Fibroblast of mammary gland (primary cell): Measurements from ENCODE around the gene CCNL1.
A peak's percentile ranks its signal among the peaks of the same experiment; 100 is the strongest.

ENCODE experiments used
- DNase-seq: peaks from one replicate; pipeline ENCODE4 v3.0.0-alpha.2; 2010; ENCODE audit warnings: low read depth
- H3K4me3 ChIP-seq: 2 replicates; pipeline ENCODE4 v1.5.1; 2011; ENCODE audit warnings: low read depth, mild to moderate bottlenecking, low read length, moderate library complexity; ENCODE audit not compliant: control insufficient read depth
- CTCF ChIP-seq: conservative IDR thresholded peaks from 2 replicates; pipeline ENCODE4 v1.5.1; 2011; ENCODE audit warnings: low read depth, low read length, inconsistent platforms; ENCODE audit not compliant: control insufficient read depth, insufficient read depth

The CCNL1 gene

GRCh38 chr3:157145606-157146322 is 14.2 kb downstream of the CCNL1 start:
- TF ChIP-seq CTCF: no peak
- no peak for DNase-seq
- H3K4me3 ChIP-seq: no peak overlapping the region

GRCh38 chr3:157142315-157142714 is 17.6 kb downstream of the CCNL1 start:
- no peak for DNase-seq
- H3K4me3 ChIP-seq: no peak overlapping the region

GRCh38 chr3:157139938-157140534 is 19.9 kb downstream of the CCNL1 start:
- H3K4me3 ChIP-seq: no peak overlapping the region
- TF ChIP-seq CTCF: no peak
- no peak for DNase-seq

More at GRCh38 chr3:157142315-157142714, 17.6 kb downstream of the CCNL1 start:
- TF ChIP-seq CTCF: no peak

GRCh38 chr3:157136647-157137387 is 23.1 kb downstream of the CCNL1 start:
- TF ChIP-seq CTCF: no peak
- no peak overlapping the region for H3K4me3 ChIP-seq
- peak; percentile 82 for DNase-seq

GRCh38 chr3:157135671-157136396 is 24.1 kb downstream of the CCNL1 start:
- no peak overlapping the region for H3K4me3 ChIP-seq
- DNase-seq: peak; percentile 92
- TF ChIP-seq CTCF: peak; percentile 51

GRCh38 chr3:157134620-157135191 is 25.2 kb downstream of the CCNL1 start:
- no peak overlapping the region for H3K4me3 ChIP-seq
- DNase-seq: peak; percentile 49
- TF ChIP-seq CTCF: no peak
